H9 (cell line): ENCODE measurements around the gene GALNT9. TPM values are rescaled to one million over a fixed set of nuclear protein-coding genes. Genes with fewer than 3 reads are reported as not detected.

Experiments
- DNase-seq: peaks from one replicate; pipeline ENCODE4 v3.0.0-alpha.2; 2017
- H2AFZ ChIP-seq: one replicate; pipeline ENCODE4 v1.6.1; 2013; ENCODE audit warnings: mild to moderate bottlenecking, low read length, control low read depth, moderate library complexity
- H2AK5ac ChIP-seq: 2 replicates; pipeline ENCODE4 v1.6.1; 2013; ENCODE audit warnings: low read length, control low read depth, mixed read lengths; ENCODE audit not compliant: insufficient read length
- H2BK120ac ChIP-seq: one replicate; pipeline ENCODE4 v1.6.1; 2013; ENCODE audit warnings: low read depth, mild to moderate bottlenecking, low read length, control low read depth, inconsistent platforms; ENCODE audit not compliant: poor library complexity, severe bottlenecking
- H2BK12ac ChIP-seq: 2 replicates; pipeline ENCODE4 v1.6.1; 2013; ENCODE audit warnings: low read length, control low read depth, mixed read lengths, low read depth; ENCODE audit not compliant: insufficient read length
- H2BK15ac ChIP-seq: 2 replicates; pipeline ENCODE4 v1.6.1; 2013; ENCODE audit warnings: low read depth, low read length, control low read depth
- H2BK20ac ChIP-seq: one replicate; pipeline ENCODE4 v1.6.1; 2013; ENCODE audit warnings: low read depth, mild to moderate bottlenecking, low read length, control low read depth, inconsistent platforms; ENCODE audit not compliant: poor library complexity, severe bottlenecking
- H2BK5ac ChIP-seq: 2 replicates; pipeline ENCODE4 v1.6.1; 2013; ENCODE audit warnings: low read length, control low read depth, mixed read lengths; ENCODE audit not compliant: insufficient read length
- H3K14ac ChIP-seq: 2 replicates; pipeline ENCODE4 v1.6.1; 2013; ENCODE audit warnings: low read length, control low read depth; ENCODE audit not compliant: insufficient read depth
- H3K18ac ChIP-seq: 2 replicates; pipeline ENCODE4 v1.6.1; 2013; ENCODE audit warnings: low read depth, mild to moderate bottlenecking, mixed read lengths, low read length, control low read depth; ENCODE audit not compliant: insufficient read length
- H3K23ac ChIP-seq: 2 replicates; pipeline ENCODE4 v1.6.1; 2013; ENCODE audit warnings: low read length, control low read depth, mixed read lengths, low read depth; ENCODE audit not compliant: insufficient read length
- H3K23me2 ChIP-seq: 2 replicates; pipeline ENCODE4 v1.6.1; 2013; ENCODE audit warnings: low read depth, mild to moderate bottlenecking, mixed read lengths, low read length, control low read depth; ENCODE audit not compliant: insufficient read length, poor library complexity, severe bottlenecking
- H3K27ac ChIP-seq: 2 replicates; pipeline ENCODE4 v1.5.1; 2013; ENCODE audit warnings: low read length, control low read depth, mixed read lengths, low read depth; ENCODE audit not compliant: insufficient read length
- H3K27me3 ChIP-seq: 2 replicates; pipeline ENCODE4 v1.6.1; 2013; ENCODE audit warnings: low read length, control low read depth, inconsistent platforms; ENCODE audit not compliant: insufficient read depth
- H3K4ac ChIP-seq: 2 replicates; pipeline ENCODE4 v1.6.1; 2013; ENCODE audit warnings: low read depth, mild to moderate bottlenecking, control low read depth, inconsistent platforms, low read length, moderate library complexity
- H3K4me1 ChIP-seq: 2 replicates; pipeline ENCODE4 v1.6.1; 2013; ENCODE audit warnings: low read length, control low read depth, inconsistent platforms; ENCODE audit not compliant: insufficient read depth
- H3K4me2 ChIP-seq: 2 replicates; pipeline ENCODE4 v1.6.1; 2013; ENCODE audit warnings: low read length, control low read depth, mixed read lengths; ENCODE audit not compliant: insufficient read length, insufficient read depth
- H3K56ac ChIP-seq: 2 replicates; pipeline ENCODE4 v1.6.1; 2013; ENCODE audit warnings: low read depth, mild to moderate bottlenecking, mixed read lengths, low read length, control low read depth; ENCODE audit not compliant: insufficient read length
- H3K79me1 ChIP-seq: 2 replicates; pipeline ENCODE4 v1.6.1; 2013; ENCODE audit warnings: low read depth, mild to moderate bottlenecking, moderate library complexity, low read length, control low read depth, inconsistent platforms; ENCODE audit not compliant: insufficient read depth, poor library complexity, severe bottlenecking
- H3K79me2 ChIP-seq: 2 replicates; pipeline ENCODE4 v1.6.1; 2013; ENCODE audit warnings: low read length, control low read depth, inconsistent platforms; ENCODE audit not compliant: insufficient read depth
- H3K9ac ChIP-seq: 2 replicates; pipeline ENCODE4 v1.6.1; 2013; ENCODE audit warnings: low read length, control low read depth, mixed read lengths; ENCODE audit not compliant: insufficient read length; ENCODE audit errors: extremely low read depth
- H3K9me3 ChIP-seq: one replicate; pipeline ENCODE4 v1.6.1; 2013; ENCODE audit warnings: low read depth, low read length, inconsistent platforms; ENCODE audit not compliant: control insufficient read depth
- H3T11ph ChIP-seq: one replicate; pipeline ENCODE4 v1.6.1; 2013; ENCODE audit warnings: mild to moderate bottlenecking, low read length, control low read depth, inconsistent platforms
- H4K20me1 ChIP-seq: one replicate; pipeline ENCODE4 v1.6.1; 2013; ENCODE audit not compliant: control insufficient read depth, insufficient read length, insufficient read depth
- H4K5ac ChIP-seq: 2 replicates; pipeline ENCODE4 v1.6.1; 2013; ENCODE audit warnings: low read depth, mild to moderate bottlenecking, mixed read lengths, low read length, control low read depth; ENCODE audit not compliant: insufficient read length
- H4K8ac ChIP-seq: replicated peaks from 2 replicates; pipeline ENCODE4 v1.6.1; 2013; ENCODE audit warnings: low read length, control low read depth, mixed read lengths, low read depth; ENCODE audit not compliant: insufficient read length
- H4K91ac ChIP-seq: 2 replicates; pipeline ENCODE4 v1.6.1; 2013; ENCODE audit warnings: low read depth, mild to moderate bottlenecking, moderate library complexity, mixed read lengths, low read length, control low read depth; ENCODE audit not compliant: insufficient read length
- H3K27ac Mint-ChIP-seq, 3 experiments: 2 replicates in 2 of 3; 3 replicates in 1 of 3; pipeline ENCODE4 v1.8.0; 2020 to 2021; ENCODE audit warnings: mixed read lengths in 3 of 3, mild to moderate bottlenecking in 1 of 3, moderate library complexity in 1 of 3
- H3K27me3 Mint-ChIP-seq: 2 replicates; pipeline ENCODE4 v1.8.0; 2021; ENCODE audit warnings: low read depth, mild to moderate bottlenecking, moderate library complexity, mixed read lengths
- H3K36me3 Mint-ChIP-seq, 3 experiments: 2 replicates in 2 of 3; 3 replicates in 1 of 3; pipeline ENCODE4 v1.8.0; 2020 to 2021; ENCODE audit warnings: low read depth in 3 of 3, mixed read lengths in 3 of 3; ENCODE audit not compliant: insufficient read depth in 1 of 3
- H3K4me1 Mint-ChIP-seq, 2 experiments: 2 replicates each; pipeline ENCODE4 v1.8.0; 2020; ENCODE audit warnings: mixed read lengths in 2 of 2
- H3K4me3 Mint-ChIP-seq, 2 experiments: 2 replicates in 1 of 2; 3 replicates in 1 of 2; pipeline ENCODE4 v1.8.0; 2020 to 2021; ENCODE audit warnings: mild to moderate bottlenecking in 2 of 2, mixed read lengths in 2 of 2, moderate library complexity in 1 of 2
- H3K9me3 Mint-ChIP-seq, 2 experiments: 2 replicates in 1 of 2; 3 replicates in 1 of 2; pipeline ENCODE4 v1.8.0; 2020; ENCODE audit warnings: mild to moderate bottlenecking in 2 of 2, mixed read lengths in 2 of 2, moderate library complexity in 1 of 2
- WGBS: extraction: QIAGEN DNeasy Blood & Tissue Kit; methylation state at CpG from one replicate; pipeline ENCODE4 v1.1.7; 2013; ENCODE audit warnings: missing lambda C conversion rate, low lambda C conversion rate, mixed read lengths; ENCODE audit not compliant: insufficient read length; ENCODE audit errors: extremely low coverage; 5-methylcytosine and 5-hydroxymethylcytosine counted together
- total RNA-seq: library from RNA; stranded (reverse); gene quantifications from 2 replicates; pipeline ENCODE4 v1.2.1, GENCODE V29; 2021
- TF ChIP-seq, protein P1 (sequence below): fragments of 200-600 bp; sonication (generic); conservative IDR thresholded peaks from 3 replicates; pipeline ENCODE4 v1.8.0; 2021; ENCODE audit warnings: antibody characterized with exemption, mild to moderate bottlenecking

Gene GALNT9
- total RNA-seq, 1 experiment from 2014 or later: 0.35 TPM

GRCh38 chr12:132162508-132163031 is 166.8 kb downstream of the GALNT9 start:
- H2BK20ac ChIP-seq: no peak overlapping the region
- no peak overlapping the region for H3K4me2 ChIP-seq
- no peaks in the 10 kb centered on the region for H3K79me2 ChIP-seq
- TF ChIP-seq, protein P1, sequence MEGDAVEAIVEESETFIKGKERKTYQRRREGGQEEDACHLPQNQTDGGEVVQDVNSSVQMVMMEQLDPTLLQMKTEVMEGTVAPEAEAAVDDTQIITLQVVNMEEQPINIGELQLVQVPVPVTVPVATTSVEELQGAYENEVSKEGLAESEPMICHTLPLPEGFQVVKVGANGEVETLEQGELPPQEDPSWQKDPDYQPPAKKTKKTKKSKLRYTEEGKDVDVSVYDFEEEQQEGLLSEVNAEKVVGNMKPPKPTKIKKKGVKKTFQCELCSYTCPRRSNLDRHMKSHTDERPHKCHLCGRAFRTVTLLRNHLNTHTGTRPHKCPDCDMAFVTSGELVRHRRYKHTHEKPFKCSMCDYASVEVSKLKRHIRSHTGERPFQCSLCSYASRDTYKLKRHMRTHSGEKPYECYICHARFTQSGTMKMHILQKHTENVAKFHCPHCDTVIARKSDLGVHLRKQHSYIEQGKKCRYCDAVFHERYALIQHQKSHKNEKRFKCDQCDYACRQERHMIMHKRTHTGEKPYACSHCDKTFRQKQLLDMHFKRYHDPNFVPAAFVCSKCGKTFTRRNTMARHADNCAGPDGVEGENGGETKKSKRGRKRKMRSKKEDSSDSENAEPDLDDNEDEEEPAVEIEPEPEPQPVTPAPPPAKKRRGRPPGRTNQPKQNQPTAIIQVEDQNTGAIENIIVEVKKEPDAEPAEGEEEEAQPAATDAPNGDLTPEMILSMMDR: no peak
- H3K23ac ChIP-seq: no peak overlapping the region
- H2BK15ac ChIP-seq: no peak overlapping the region
- no peak for DNase-seq
- H3K4ac ChIP-seq: no peak overlapping the region
- H3K56ac ChIP-seq: no peak overlapping the region
- no peak overlapping the region for H2BK120ac ChIP-seq
- no peak overlapping the region for H4K8ac ChIP-seq
- H3K79me1 ChIP-seq: no peaks in the 10 kb centered on the region
- H3K4me1 Mint-ChIP-seq: 0 out of 4 replicates have a peak, but pooled peaks cover 0 to 2% of the 10 kb centered on the region in 2 experiments
- H4K5ac ChIP-seq: no peak overlapping the region
- H2BK5ac ChIP-seq: no peak overlapping the region
- no peak overlapping the region for H2AFZ ChIP-seq
- peaks cover 3% of the 10 kb centered on the region for H3K9me3 ChIP-seq
- peaks cover 9 to 13% of the 10 kb centered on the region in 2 experiments; a peak in 4 of 5 replicates for H3K9me3 Mint-ChIP-seq
- no peaks in the 10 kb centered on the region for H4K20me1 ChIP-seq
- H3K27me3 ChIP-seq: no peaks in the 10 kb centered on the region; the same call in 1 of the 2 replicates
- H3K36me3 Mint-ChIP-seq: peaks cover 0 to 6% (median 0%) of the 10 kb centered on the region in 3 experiments; a peak in 1 of 7 replicates
- no CpG with 5 or more reads among the region's 17 CpGs for WGBS
- H3K18ac ChIP-seq: no peak overlapping the region
- H2AK5ac ChIP-seq: no peak overlapping the region
- H2BK12ac ChIP-seq: no peak overlapping the region
- H3K4me1 ChIP-seq: no peaks in the 10 kb centered on the region
- H3K27ac Mint-ChIP-seq: no peak overlapping the region
- H3K4me3 Mint-ChIP-seq: no peak overlapping the region
- no peak overlapping the region for H4K91ac ChIP-seq
- no peaks in the 10 kb centered on the region for H3K23me2 ChIP-seq
- H3K9ac ChIP-seq: no peak overlapping the region
- H3K14ac ChIP-seq: no peak overlapping the region
- no peak overlapping the region for H3T11ph ChIP-seq
- no peak overlapping the region for H3K27ac ChIP-seq
- peaks cover 43% of the 10 kb centered on the region for H3K27me3 Mint-ChIP-seq
